A172 (cell line): ENCODE results near the gene RAP1GAP. TPM values are rescaled to one million over a fixed set of nuclear protein-coding genes. Genes with fewer than 3 reads are reported as not detected.
"Not testable (repeated sequence)": the region's sequence is repeated elsewhere in the genome, so short reads cannot be mapped to it uniquely, and the experiment has no call there.

Experiments
- DNase-seq: peaks from one replicate; pipeline ENCODE4 v3.0.0-alpha.2; 2015; ENCODE audit warnings: low spot score
- total RNA-seq: library from RNA; depleted of rRNA; stranded (reverse); fragments of >200 nt; shearing (Covaris generic); gene quantifications from 2 replicates; pipeline ENCODE4 v1.2.3, GENCODE V29; 2014

Gene RAP1GAP
- total RNA-seq, 1 experiment from 2014 or later: 1.1 TPM

GRCh38 chr1:21570885-21571284 lies 98.3 kb downstream of the RAP1GAP start:
- no peak for DNase-seq

- no peak for DNase-seq
Measured at GRCh38 chr1:21570528-21570875, 98.7 kb downstream of the RAP1GAP start.

GRCh38 chr1:21569820-21570527 lies 99.2 kb downstream of the RAP1GAP start:
- no peak for DNase-seq

- DNase-seq: no peak
Measured at GRCh38 chr1:21568809-21569385, 100.3 kb downstream of the RAP1GAP start.

GRCh38 chr1:21568006-21568746 lies 101.0 kb downstream of the RAP1GAP start:
- peak; percentile 15 for DNase-seq

GRCh38 chr1:21567241-21568005 lies 101.7 kb downstream of the RAP1GAP start:
- DNase-seq: no peak

GRCh38 chr1:21566361-21566760 lies 102.8 kb downstream of the RAP1GAP start:
- not testable (repeated sequence) for DNase-seq

GRCh38 chr1:21565285-21565684 lies 103.9 kb downstream of the RAP1GAP start:
- no peak for DNase-seq

GRCh38 chr1:21564521-21565095 lies 104.5 kb downstream of the RAP1GAP start:
- no peak for DNase-seq

- no peak for DNase-seq
Measured at GRCh38 chr1:21563971-21564370, 105.2 kb downstream of the RAP1GAP start.

GRCh38 chr1:21562896-21563295 lies 106.3 kb downstream of the RAP1GAP start:
- DNase-seq: no peak

GRCh38 chr1:21560916-21561638 lies 108.1 kb downstream of the RAP1GAP start:
- no peak for DNase-seq

- no peak for DNase-seq
Measured at GRCh38 chr1:21559788-21560567, 109.2 kb downstream of the RAP1GAP start.

GRCh38 chr1:21553116-21553926 lies 115.8 kb downstream of the RAP1GAP start:
- DNase-seq: no peak

- peak; percentile 56 for DNase-seq
Measured at GRCh38 chr1:21552715-21553114, 116.4 kb downstream of the RAP1GAP start.

GRCh38 chr1:21550866-21551475 lies 118.2 kb downstream of the RAP1GAP start:
- DNase-seq: no peak

- no peak for DNase-seq
Measured at GRCh38 chr1:21550097-21550496, 119.1 kb downstream of the RAP1GAP start.

GRCh38 chr1:21547876-21548275 lies 121.3 kb downstream of the RAP1GAP start:
- no peak for DNase-seq
